NCI-H2196 (cell line): ENCODE results near the gene TLR2.
"Not testable (repeated sequence)": the region's sequence is repeated elsewhere in the genome, so short reads cannot be mapped to it uniquely, and the experiment has no call there.

Experiments
- DNase-seq: peaks from one replicate; lab custom pipeline; 2025; ENCODE audit not compliant: unreplicated experiment; lab: John Stamatoyannopoulos, UW

Gene TLR2

GRCh38 chr4:153661215-153661822 is 22.8 kb upstream of the TLR2 start:
- DNase-seq = no peak

GRCh38 chr4:153661908-153662307 is 22.2 kb upstream of the TLR2 start:
- no peak for DNase-seq

- no peak for DNase-seq
These were observed 20.4 kb upstream of the TLR2 start for GRCh38 chr4:153663667-153664066.

- DNase-seq = not testable (repeated sequence)
These were observed 17.6 kb upstream of the TLR2 start for GRCh38 chr4:153666505-153666904.

GRCh38 chr4:153668647-153669046 is 15.4 kb upstream of the TLR2 start:
- DNase-seq = no peak

GRCh38 chr4:153669838-153670237 is 14.2 kb upstream of the TLR2 start:
- no peak for DNase-seq

- DNase-seq = no peak
These were observed 7.6 kb upstream of the TLR2 start for GRCh38 chr4:153676486-153676885.

GRCh38 chr4:153676984-153677383 is 7.1 kb upstream of the TLR2 start:
- no peak for DNase-seq

- DNase-seq = no peak
These were observed 4.6 kb upstream of the TLR2 start for GRCh38 chr4:153679486-153679885.

- no peak for DNase-seq
These were observed 308 bp upstream of the TLR2 start for GRCh38 chr4:153683763-153684181.

- DNase-seq = no peak
These were observed 891 bp downstream of the TLR2 start for GRCh38 chr4:153684971-153685371.

- DNase-seq = no peak
These were observed 20.4 kb downstream of the TLR2 start for GRCh38 chr4:153704522-153704921.

GRCh38 chr4:153705743-153706468 is 21.8 kb downstream of the TLR2 start:
- DNase-seq = no peak

- DNase-seq = no peak
These were observed 22.4 kb downstream of the TLR2 start for GRCh38 chr4:153706519-153706918.

GRCh38 chr4:153710681-153711080 is 26.6 kb downstream of the TLR2 start:
- no peak for DNase-seq

- no peak for DNase-seq
These were observed 30.0 kb downstream of the TLR2 start for GRCh38 chr4:153713866-153714646.

GRCh38 chr4:153722036-153722435 is 38.0 kb downstream of the TLR2 start:
- DNase-seq = no peak

GRCh38 chr4:153724606-153725005 is 40.5 kb downstream of the TLR2 start:
- DNase-seq = no peak

GRCh38 chr4:153725136-153725830 is 41.2 kb downstream of the TLR2 start:
- DNase-seq = no peak

- no peak for DNase-seq
These were observed 41.7 kb downstream of the TLR2 start for GRCh38 chr4:153725831-153726154.

- DNase-seq = no peak
These were observed 44.1 kb downstream of the TLR2 start for GRCh38 chr4:153728151-153728550.

- DNase-seq = no peak
These were observed 44.6 kb downstream of the TLR2 start for GRCh38 chr4:153728660-153729059.
